ENCODE data around the gene MAP3K10.
A peak's percentile ranks its signal among the peaks of the same experiment; 100 is the strongest.
"Not testable (repeated sequence)": the region's sequence is repeated elsewhere in the genome, so short reads cannot be mapped to it uniquely, and the experiment has no call there.

Gene MAP3K10

DNA sequence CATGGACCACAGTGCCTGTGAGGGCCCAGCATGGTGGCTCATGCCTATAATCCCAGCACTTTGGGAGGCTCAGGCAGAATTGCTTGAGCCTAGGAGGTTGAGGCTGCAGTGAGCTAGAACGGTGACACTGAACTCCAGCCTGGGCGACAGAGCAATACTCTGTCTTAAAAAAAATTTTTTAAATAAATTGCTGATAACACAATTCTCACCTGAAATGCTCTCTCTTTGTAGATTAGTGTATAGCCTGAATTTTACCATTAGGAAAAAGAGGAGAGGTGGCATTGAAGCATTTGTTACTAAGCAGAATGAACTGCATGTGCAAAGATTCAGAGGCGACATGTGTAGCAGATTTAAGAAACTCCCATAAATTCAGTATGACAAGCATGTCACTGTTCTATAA lies 29.1 kb upstream of the MAP3K10 start:
- TF ChIP-seq, protein P1, sequence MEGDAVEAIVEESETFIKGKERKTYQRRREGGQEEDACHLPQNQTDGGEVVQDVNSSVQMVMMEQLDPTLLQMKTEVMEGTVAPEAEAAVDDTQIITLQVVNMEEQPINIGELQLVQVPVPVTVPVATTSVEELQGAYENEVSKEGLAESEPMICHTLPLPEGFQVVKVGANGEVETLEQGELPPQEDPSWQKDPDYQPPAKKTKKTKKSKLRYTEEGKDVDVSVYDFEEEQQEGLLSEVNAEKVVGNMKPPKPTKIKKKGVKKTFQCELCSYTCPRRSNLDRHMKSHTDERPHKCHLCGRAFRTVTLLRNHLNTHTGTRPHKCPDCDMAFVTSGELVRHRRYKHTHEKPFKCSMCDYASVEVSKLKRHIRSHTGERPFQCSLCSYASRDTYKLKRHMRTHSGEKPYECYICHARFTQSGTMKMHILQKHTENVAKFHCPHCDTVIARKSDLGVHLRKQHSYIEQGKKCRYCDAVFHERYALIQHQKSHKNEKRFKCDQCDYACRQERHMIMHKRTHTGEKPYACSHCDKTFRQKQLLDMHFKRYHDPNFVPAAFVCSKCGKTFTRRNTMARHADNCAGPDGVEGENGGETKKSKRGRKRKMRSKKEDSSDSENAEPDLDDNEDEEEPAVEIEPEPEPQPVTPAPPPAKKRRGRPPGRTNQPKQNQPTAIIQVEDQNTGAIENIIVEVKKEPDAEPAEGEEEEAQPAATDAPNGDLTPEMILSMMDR (conservative IDR thresholded peaks at IDR 0.05), result no peak
- H3K27ac ChIP-seq, result no peak overlapping the region

DNA sequence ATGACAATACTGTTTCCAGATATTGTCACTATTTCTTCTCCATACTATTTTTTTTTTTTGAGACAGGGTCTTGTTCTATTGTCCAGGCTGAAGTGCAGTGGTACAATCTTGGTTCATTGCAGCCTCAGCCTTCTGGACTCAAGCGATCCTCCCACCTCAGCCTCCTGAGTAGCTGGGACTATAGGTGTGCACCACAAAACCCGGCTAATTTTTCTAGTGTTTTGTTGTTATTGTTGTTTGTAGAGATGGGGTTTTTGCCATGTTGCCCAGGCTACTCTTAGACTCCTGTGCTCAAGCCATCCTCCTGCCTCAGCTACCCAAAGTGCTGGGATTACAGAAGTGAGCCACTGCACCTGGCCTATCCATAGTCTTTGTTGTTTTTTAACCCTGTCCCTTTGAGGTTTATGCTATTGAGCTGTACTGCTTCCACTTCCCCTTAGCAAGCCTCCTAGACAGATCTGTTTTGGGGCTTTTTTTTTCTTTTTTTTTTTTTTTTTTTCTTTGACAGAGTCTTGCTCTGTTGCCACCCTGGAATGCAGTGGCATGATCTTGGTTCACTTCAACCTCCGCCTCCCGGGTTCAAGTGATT lies 27.6 kb upstream of the MAP3K10 start:
- no peak overlapping the region for H3K27ac ChIP-seq
- TF ChIP-seq, protein P1 (conservative IDR thresholded peaks at IDR 0.05), result no peak

DNA sequence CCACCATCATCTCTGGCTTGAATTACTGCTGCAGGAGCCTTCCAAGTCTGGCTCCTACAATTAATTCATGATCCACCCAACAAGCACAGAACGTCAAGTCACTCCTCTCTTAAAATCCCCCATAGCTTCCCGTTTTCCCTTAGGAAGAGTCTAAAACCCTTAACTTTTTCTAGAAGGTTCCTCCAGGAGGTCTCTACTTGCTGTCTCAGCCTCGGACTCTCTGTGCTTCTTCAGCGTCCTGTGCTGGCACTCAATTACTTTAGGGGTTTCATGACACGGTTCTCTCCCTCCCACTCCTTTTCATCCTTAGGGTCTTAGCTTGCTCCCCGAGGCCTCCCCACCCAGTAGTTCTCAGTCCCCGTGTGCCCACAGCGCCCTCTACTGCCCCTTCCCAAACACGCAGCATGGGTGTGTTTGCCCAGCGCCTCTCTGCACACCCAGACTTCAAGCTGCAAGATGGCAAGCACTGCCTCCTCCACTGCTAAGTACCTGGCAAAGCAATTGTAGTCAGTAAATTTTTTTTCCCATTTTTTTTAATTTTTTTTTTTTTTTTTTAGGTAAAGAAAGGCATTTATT lies 25.8 kb upstream of the MAP3K10 start:
- TF ChIP-seq, protein P1 (conservative IDR thresholded peaks at IDR 0.05), result peak; percentile 58
- H3K27ac ChIP-seq, result no peak overlapping the region

DNA sequence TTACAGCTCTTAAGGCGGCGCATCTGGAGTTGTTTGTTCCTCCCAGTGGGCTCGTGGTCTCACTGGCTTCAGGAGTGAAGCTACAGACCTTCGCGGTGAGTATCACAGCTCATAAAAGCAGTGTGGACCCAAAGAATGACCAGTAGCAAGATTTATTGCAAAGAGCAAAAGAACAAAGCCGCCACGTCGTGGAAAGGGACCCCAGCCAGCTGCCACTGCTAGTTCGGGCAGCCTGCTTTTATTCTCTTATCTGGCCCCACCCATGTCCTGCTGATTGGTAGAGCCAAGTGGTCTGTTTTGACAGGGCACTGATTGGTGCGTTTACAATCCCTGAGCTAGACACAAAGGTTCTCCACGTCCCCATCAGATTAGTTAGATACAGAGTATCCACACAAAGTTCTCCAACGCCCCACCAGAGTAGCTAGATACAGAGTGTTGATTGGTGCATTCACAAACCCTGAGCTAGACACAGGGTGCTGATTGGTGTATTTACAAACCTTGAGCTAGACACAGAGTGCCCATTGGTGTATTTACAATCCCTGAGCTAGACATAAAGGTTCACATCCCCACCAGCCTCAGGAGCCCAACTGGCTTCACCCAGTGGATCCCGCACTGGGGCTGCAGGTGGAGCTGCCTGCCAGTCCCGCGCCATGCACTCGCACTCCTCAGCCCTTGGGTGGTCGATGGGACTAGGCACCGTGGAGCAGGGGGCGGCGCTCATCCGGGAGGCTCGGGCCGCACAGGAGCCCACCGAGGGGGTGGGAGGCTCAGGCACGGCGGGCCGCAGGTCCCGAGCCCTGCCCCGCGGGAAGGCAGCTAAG lies 21.5 kb upstream of the MAP3K10 start:
- H3K27ac ChIP-seq, result not testable (repeated sequence)

DNA sequence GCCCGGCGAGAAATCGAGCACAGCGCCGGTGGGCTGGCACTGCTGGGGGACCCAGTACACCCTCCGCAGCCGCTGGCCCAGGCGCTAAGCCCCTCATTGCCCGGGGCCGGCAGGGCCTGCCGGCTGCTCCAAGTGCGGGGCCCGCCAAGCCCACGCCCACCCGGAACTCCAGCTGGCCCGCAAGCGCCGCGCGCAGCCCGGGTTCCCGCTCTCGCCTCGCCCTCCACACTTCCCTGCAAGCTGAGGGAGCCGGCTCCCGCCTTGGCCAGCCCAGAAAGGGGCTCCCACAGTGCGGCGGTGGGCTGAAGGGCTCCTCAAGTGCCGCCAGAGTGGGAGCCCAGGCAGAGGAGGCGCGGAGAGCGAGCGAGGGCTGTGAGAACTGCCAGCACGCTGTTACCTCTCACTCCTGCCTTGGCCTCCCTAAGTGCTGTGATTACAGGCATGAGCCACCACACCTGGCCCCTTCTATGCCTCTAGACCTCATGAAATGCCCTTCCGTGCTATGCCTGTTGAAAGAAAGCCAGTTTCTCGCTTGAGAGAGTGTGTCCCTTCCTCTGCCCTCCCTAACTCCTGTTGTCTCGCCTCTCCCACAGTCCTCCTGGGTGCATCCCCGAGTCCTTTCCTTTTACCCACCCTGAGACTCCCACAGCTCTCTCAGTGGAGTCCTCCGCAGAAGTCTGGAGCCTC lies 20.8 kb upstream of the MAP3K10 start:
- not testable (repeated sequence) for H3K27ac ChIP-seq

DNA sequence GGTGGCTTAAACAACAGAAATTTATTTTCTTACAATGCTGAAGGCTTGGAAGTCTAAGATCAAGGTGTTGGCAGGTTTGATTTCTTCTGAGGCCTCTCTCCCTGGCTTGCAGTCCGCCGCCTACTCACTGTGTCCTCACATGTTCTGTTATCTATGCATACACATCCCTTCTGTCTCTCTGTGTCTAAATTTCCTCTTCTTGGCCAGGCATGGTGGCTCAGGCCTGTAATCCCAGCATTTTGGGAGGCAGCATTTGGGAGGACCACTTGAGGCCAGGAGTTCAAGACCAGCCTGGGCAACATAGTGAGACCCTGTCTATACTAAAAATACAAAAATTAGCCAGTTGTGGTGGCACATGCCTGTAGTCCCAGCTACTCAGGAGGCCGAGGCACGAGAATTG lies 19.9 kb upstream of the MAP3K10 start:
- not testable (repeated sequence) for H3K27ac ChIP-seq

DNA sequence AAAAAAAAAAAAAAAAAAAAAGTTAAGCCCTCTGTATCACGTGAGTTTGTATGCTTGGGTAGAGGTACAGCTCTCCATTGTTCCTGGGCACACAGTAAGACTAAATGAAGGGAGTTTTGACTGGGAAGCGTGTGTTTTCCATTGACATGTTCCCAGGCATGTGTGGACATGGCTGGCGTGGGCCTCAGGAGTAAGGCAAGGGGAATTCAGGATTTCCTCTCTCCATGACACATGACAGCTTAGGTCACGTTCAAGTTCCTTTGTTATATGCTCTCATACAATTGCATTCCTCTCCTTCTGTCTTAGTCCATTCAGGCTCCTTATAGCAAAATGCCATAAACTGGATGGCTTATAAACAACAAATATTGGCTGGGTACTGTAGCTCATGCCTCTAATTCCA lies 17.1 kb upstream of the MAP3K10 start:
- no peak overlapping the region for H3K27ac ChIP-seq
- TF ChIP-seq, protein P1 (conservative IDR thresholded peaks at IDR 0.05), result no peak

DNA sequence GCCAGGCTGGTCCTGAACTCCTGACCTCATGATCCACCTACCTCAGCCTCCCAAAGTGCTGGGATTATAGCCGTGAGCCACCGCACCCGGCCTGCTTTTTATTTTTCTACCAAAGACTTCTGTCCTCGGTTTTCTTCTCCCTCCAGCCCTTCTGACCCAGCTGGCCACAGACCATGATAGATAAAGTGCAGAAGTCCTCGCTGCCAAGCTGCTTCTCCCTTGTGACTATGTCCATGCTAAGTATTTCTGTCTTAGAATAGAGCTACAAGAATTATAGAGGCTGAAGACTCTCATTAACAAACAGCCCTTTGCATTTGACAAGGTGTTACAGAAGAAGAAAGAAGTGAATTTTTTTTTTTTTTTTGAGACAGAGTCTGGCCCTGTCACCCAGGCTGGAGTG lies 15.4 kb upstream of the MAP3K10 start:
- TF ChIP-seq, protein P1 (conservative IDR thresholded peaks at IDR 0.05), result no peak
- no peak overlapping the region for H3K27ac ChIP-seq

Measured in VCaP (cell line).